Measurements from ENCODE around the gene SPEM3. TPM values are rescaled to one million over a fixed set of nuclear protein-coding genes. Genes with fewer than 3 reads are reported as not detected.

The SPEM3 gene
- not detected in 2 replicates for total RNA-seq (2014; rRNA removed; shearing (Covaris generic))

GRCh38 chr17:7428557-7428956 lies at the start of gene SPEM3:
TSS of gene SPEM3 (plus strand) at chr17:7428857. CDS start at chr17:7428903, 46 bp downstream.

GRCh38 chr17:7380855-7381683 lies 47.6 kb upstream of the SPEM3 start, which contains the start of gene TNK1:
TSS of gene TNK1 (plus strand) at chr17:7381089. CDS start at chr17:7382927, 1,838 bp downstream.

GRCh38 chr17:7394452-7395191 lies 34.0 kb upstream of the SPEM3 start, which contains the start of gene PLSCR3:
TSS of gene PLSCR3 (minus strand) at chr17:7394525. CDS start at chr17:7394110, 415 bp downstream.

GRCh38 chr17:7403977-7404736 lies 24.5 kb upstream of the SPEM3 start, which contains the start of gene TMEM256:
TSS of gene TMEM256 (minus strand) at chr17:7404097. CDS start at chr17:7404084, 13 bp downstream.

GRCh38 chr17:7407485-7408251 lies 21.0 kb upstream of the SPEM3 start, which contains the start of gene NLGN2:
TSS of gene NLGN2 (plus strand) at chr17:7407845. CDS start at chr17:7408256, 411 bp downstream.

GRCh38 chr17:7419819-7420610 lies 8.6 kb upstream of the SPEM3 start, which contains the start of gene SPEM1:
TSS of gene SPEM1 (plus strand) at chr17:7420324. CDS start at chr17:7420385, 61 bp downstream.

GRCh38 chr17:7425316-7425715 lies 3.3 kb upstream of the SPEM3 start, which contains the start of gene SPEM2:
TSS of gene SPEM2 (plus strand) at chr17:7425616. CDS start at chr17:7425689, 73 bp downstream.

GRCh38 chr17:7439462-7440112 lies 10.9 kb downstream of the SPEM3 start, which contains the start of gene FGF11:
TSS of gene FGF11 (plus strand) at chr17:7439512. CDS start at chr17:7439621, 109 bp downstream.

GRCh38 chr17:7444682-7445618 lies 16.3 kb downstream of the SPEM3 start, which contains the start of gene CHRNB1:
TSS of gene CHRNB1 (plus strand) at chr17:7445061. CDS start at chr17:7445128, 67 bp downstream.

GRCh38 chr17:7479213-7480088 lies 50.8 kb downstream of the SPEM3 start, which contains the start of gene ZBTB4:
TSS of gene ZBTB4 (minus strand) at chr17:7479631. CDS start at chr17:7466801, 12,830 bp downstream.

GRCh38 chr17:7481275-7481674 lies 52.6 kb downstream of the SPEM3 start, which contains the start of gene SLC35G6:
TSS of gene SLC35G6 (plus strand) at chr17:7481446. CDS start at chr17:7481517, 71 bp downstream.

Other genes with a start within 250 kb of the SPEM3 start
- gene ASGR1, start 249.5 kb upstream of the SPEM3 start, total RNA-seq (2014; rRNA removed; shearing (Covaris generic)): 2.0 and 3.1 TPM in 2 replicates
- 18.1 and 25.8 TPM in 2 replicates for gene DLG4, start 209.0 kb upstream of the SPEM3 start, total RNA-seq (2014; rRNA removed; shearing (Covaris generic))
- 659 and 664 TPM in 2 replicates for gene ACADVL, start 208.9 kb upstream of the SPEM3 start, total RNA-seq (2014; rRNA removed; shearing (Covaris generic))
- 67.9 and 69.8 TPM in 2 replicates for gene DVL2, start 194.3 kb upstream of the SPEM3 start, total RNA-seq (2014; rRNA removed; shearing (Covaris generic))
- 52.4 and 54.4 TPM in 2 replicates for gene PHF23, start 189.4 kb upstream of the SPEM3 start, total RNA-seq (2014; rRNA removed; shearing (Covaris generic))
- gene GABARAP, start 186.4 kb upstream of the SPEM3 start, total RNA-seq (2014; rRNA removed; shearing (Covaris generic)): 147 and 165 TPM in 2 replicates
- gene CTDNEP1, start 177.1 kb upstream of the SPEM3 start, total RNA-seq (2014; rRNA removed; shearing (Covaris generic)): 53.1 and 75.3 TPM in 2 replicates
- 69.7 and 99.4 TPM in 2 replicates for gene ELP5, start 176.6 kb upstream of the SPEM3 start, total RNA-seq (2014; rRNA removed; shearing (Covaris generic))
- 0.49 and 0.50 TPM in 2 replicates for gene CLDN7, start 166.4 kb upstream of the SPEM3 start, total RNA-seq (2014; rRNA removed; shearing (Covaris generic))
- gene SLC2A4, start 147.1 kb upstream of the SPEM3 start, total RNA-seq (2014; rRNA removed; shearing (Covaris generic)): 0.05 TPM in 1 of 2 replicates, not detected in the other
- gene YBX2, start 134.2 kb upstream of the SPEM3 start, total RNA-seq (2014; rRNA removed; shearing (Covaris generic)): not detected in 2 replicates
- gene EIF5A, start 121.2 kb upstream of the SPEM3 start, total RNA-seq (2014; rRNA removed; shearing (Covaris generic)): 1,009 and 1,089 TPM in 2 replicates
- 97.9 and 100 TPM in 2 replicates for gene GPS2, start 113.5 kb upstream of the SPEM3 start, total RNA-seq (2014; rRNA removed; shearing (Covaris generic))
- gene NEURL4, start 99.5 kb upstream of the SPEM3 start, total RNA-seq (2014; rRNA removed; shearing (Covaris generic)): 14.2 and 17.0 TPM in 2 replicates
- gene ACAP1, start 92.3 kb upstream of the SPEM3 start, total RNA-seq (2014; rRNA removed; shearing (Covaris generic)): 2.5 and 5.1 TPM in 2 replicates
- 5.3 and 7.2 TPM in 2 replicates for gene KCTD11, start 76.7 kb upstream of the SPEM3 start, total RNA-seq (2014; rRNA removed; shearing (Covaris generic))
- not detected in 2 replicates for gene TMEM95, start 73.7 kb upstream of the SPEM3 start, total RNA-seq (2014; rRNA removed; shearing (Covaris generic))
- 1.0 and 2.4 TPM in 2 replicates for gene TNK1, start 47.8 kb upstream of the SPEM3 start, total RNA-seq (2014; rRNA removed; shearing (Covaris generic))
- 32.1 and 34.0 TPM in 2 replicates for gene PLSCR3, start 34.3 kb upstream of the SPEM3 start, total RNA-seq (2014; rRNA removed; shearing (Covaris generic))
- 111 and 127 TPM in 2 replicates for gene TMEM256, start 24.8 kb upstream of the SPEM3 start, total RNA-seq (2014; rRNA removed; shearing (Covaris generic))
- 9.7 and 10.0 TPM in 2 replicates for gene NLGN2, start 21.0 kb upstream of the SPEM3 start, total RNA-seq (2014; rRNA removed; shearing (Covaris generic))
- not detected in 2 replicates for gene SPEM1, start 8.5 kb upstream of the SPEM3 start, total RNA-seq (2014; rRNA removed; shearing (Covaris generic))
- not detected in 2 replicates for gene SPEM2, start 3.2 kb upstream of the SPEM3 start, total RNA-seq (2014; rRNA removed; shearing (Covaris generic))
- gene TMEM102, start 6.6 kb downstream of the SPEM3 start, total RNA-seq (2014; rRNA removed; shearing (Covaris generic)): 4.0 and 7.8 TPM in 2 replicates
- 0.38 and 0.98 TPM in 2 replicates for gene FGF11, start 10.7 kb downstream of the SPEM3 start, total RNA-seq (2014; rRNA removed; shearing (Covaris generic))
- 6.1 and 6.9 TPM in 2 replicates for gene CHRNB1, start 16.2 kb downstream of the SPEM3 start, total RNA-seq (2014; rRNA removed; shearing (Covaris generic))
- 12.8 and 13.5 TPM in 2 replicates for gene ZBTB4, start 50.8 kb downstream of the SPEM3 start, total RNA-seq (2014; rRNA removed; shearing (Covaris generic))
- not detected in 2 replicates for gene SLC35G6, start 52.6 kb downstream of the SPEM3 start, total RNA-seq (2014; rRNA removed; shearing (Covaris generic))
- gene POLR2A, start 55.5 kb downstream of the SPEM3 start, total RNA-seq (2014; rRNA removed; shearing (Covaris generic)): 53.6 and 115 TPM in 2 replicates
- gene TNFSF12, start 120.2 kb downstream of the SPEM3 start, total RNA-seq (2014; rRNA removed; shearing (Covaris generic)): 0.45 and 0.66 TPM in 2 replicates
- 0.90 and 1.5 TPM in 2 replicates for gene TNFSF13, start 129.9 kb downstream of the SPEM3 start, total RNA-seq (2014; rRNA removed; shearing (Covaris generic))
- 96.6 and 98.8 TPM in 2 replicates for gene SENP3, start 133.1 kb downstream of the SPEM3 start, total RNA-seq (2014; rRNA removed; shearing (Covaris generic))
- gene CD68, start 150.8 kb downstream of the SPEM3 start, total RNA-seq (2014; rRNA removed; shearing (Covaris generic)): 29.1 and 38.4 TPM in 2 replicates
- 88.3 and 111 TPM in 2 replicates for gene MPDU1, start 155.0 kb downstream of the SPEM3 start, total RNA-seq (2014; rRNA removed; shearing (Covaris generic))
- gene SOX15, start 161.2 kb downstream of the SPEM3 start, total RNA-seq (2014; rRNA removed; shearing (Covaris generic)): 0.60 TPM in 1 of 2 replicates, not detected in the other
- gene FXR2, start 186.0 kb downstream of the SPEM3 start, total RNA-seq (2014; rRNA removed; shearing (Covaris generic)): 78.4 and 79.8 TPM in 2 replicates
- gene SAT2, start 199.0 kb downstream of the SPEM3 start, total RNA-seq (2014; rRNA removed; shearing (Covaris generic)): 36.6 and 36.9 TPM in 2 replicates
- not detected in 2 replicates for gene SHBG, start 201.3 kb downstream of the SPEM3 start, total RNA-seq (2014; rRNA removed; shearing (Covaris generic))
- gene ATP1B2, start 222.1 kb downstream of the SPEM3 start, total RNA-seq (2014; rRNA removed; shearing (Covaris generic)): 0.03 and 0.08 TPM in 2 replicates

Measured in A375 (cell line).